HL-60 (cell line): Measurements from ENCODE around the gene SPHK1.

Experiments used
- CTCF ChIP-seq: IDR thresholded peaks from one replicate; pipeline ENCODE4 v1.5.1; 2011; ENCODE audit warnings: low read length, control low read depth, inconsistent platforms; ENCODE audit not compliant: insufficient read depth
- GABPA ChIP-seq: IDR thresholded peaks from 2 replicates; pipeline ENCODE4 v1.6.1; 2012; ENCODE audit warnings: low read depth
- POLR2AphosphoS5 ChIP-seq: IDR thresholded peaks from 2 replicates; pipeline ENCODE4 v1.6.1; 2012; ENCODE audit warnings: low read depth
- REST ChIP-seq: IDR thresholded peaks from 2 replicates; pipeline ENCODE4 v1.6.1; 2012; ENCODE audit warnings: low read depth; ENCODE audit not compliant: insufficient replicate concordance

GRCh38 chr17:76391200-76391715 is 6.8 kb downstream of the SPHK1 start:
- TF ChIP-seq CTCF (no peak), POLR2AphosphoS5 (no peak), REST (no peak), GABPA (no peak)
